Parathyroid adenoma (tissue), 2 donors: Measurements from ENCODE around the gene LOXL1.
A peak's percentile ranks its signal among the peaks of the same experiment; 100 is the strongest.

Experiments
- H2AFZ ChIP-seq: fragments of 300-600 bp; sonication (generic); one replicate; pipeline ENCODE4 v1.7.0; 2017; ENCODE audit warnings: antibody characterized with exemption, mild to moderate bottlenecking
- H3K27ac ChIP-seq: fragments of 300-600 bp; sonication (generic); one replicate; pipeline ENCODE4 v1.7.0; 2017
- H3K27me3 ChIP-seq: fragments of 300-600 bp; sonication (generic); one replicate; pipeline ENCODE4 v1.7.0; 2017; ENCODE audit warnings: low read length; ENCODE audit not compliant: control insufficient read depth, insufficient read depth
- H3K36me3 ChIP-seq: fragments of 300-600 bp; sonication (generic); one replicate; pipeline ENCODE4 v1.7.0; 2017; ENCODE audit warnings: low read length; ENCODE audit not compliant: control insufficient read depth, insufficient read depth
- H3K4me1 ChIP-seq: fragments of 300-600 bp; sonication (generic); one replicate; pipeline ENCODE4 v1.7.0; 2017; ENCODE audit warnings: control low read depth
- H3K4me2 ChIP-seq: fragments of 300-600 bp; sonication (generic); one replicate; pipeline ENCODE4 v1.7.0; 2017; ENCODE audit warnings: low read length
- H3K4me3 ChIP-seq: fragments of 300-600 bp; sonication (generic); one replicate; pipeline ENCODE4 v1.7.0; 2017; ENCODE audit warnings: low read depth, low read length
- H3K79me2 ChIP-seq: fragments of 300-600 bp; sonication (generic); one replicate; pipeline ENCODE4 v1.7.0; 2017; ENCODE audit warnings: control low read depth
- H3K9ac ChIP-seq: fragments of 300-600 bp; sonication (generic); one replicate; pipeline ENCODE4 v1.7.0; 2017; ENCODE audit warnings: mild to moderate bottlenecking
- H3K9me3 ChIP-seq: fragments of 300-600 bp; sonication (generic); one replicate; pipeline ENCODE4 v1.7.0; 2017; ENCODE audit warnings: low read length; ENCODE audit not compliant: control insufficient read depth
- TF ChIP-seq, protein P1 (sequence below): fragments of 300-600 bp; sonication (generic); IDR thresholded peaks from one replicate; pipeline ENCODE4 v1.7.0; 2017; ENCODE audit warnings: antibody characterized with exemption, mild to moderate bottlenecking
- donor health status: primary hyperparathyroidism.

The LOXL1 gene

DNA sequence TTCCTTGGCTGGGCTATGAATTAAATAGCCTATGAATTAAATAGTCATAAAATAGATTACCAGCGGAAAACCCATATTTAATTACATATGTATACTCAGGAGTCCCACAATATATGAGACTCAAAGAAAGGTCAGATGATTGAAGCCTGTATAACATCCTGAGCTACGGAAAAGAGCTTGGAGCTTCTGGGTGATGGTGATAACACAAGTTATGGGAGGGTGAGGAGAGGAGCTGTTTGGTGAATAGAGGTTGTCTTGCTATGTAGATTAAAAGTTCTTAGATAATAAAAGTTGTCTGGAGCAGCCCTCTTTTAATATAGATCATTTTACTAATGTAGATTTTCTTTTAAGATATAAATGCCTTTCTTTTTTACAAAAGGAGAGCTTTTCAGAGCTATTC is 70.0 kb downstream of the LOXL1 start:
- TF ChIP-seq, protein P1, sequence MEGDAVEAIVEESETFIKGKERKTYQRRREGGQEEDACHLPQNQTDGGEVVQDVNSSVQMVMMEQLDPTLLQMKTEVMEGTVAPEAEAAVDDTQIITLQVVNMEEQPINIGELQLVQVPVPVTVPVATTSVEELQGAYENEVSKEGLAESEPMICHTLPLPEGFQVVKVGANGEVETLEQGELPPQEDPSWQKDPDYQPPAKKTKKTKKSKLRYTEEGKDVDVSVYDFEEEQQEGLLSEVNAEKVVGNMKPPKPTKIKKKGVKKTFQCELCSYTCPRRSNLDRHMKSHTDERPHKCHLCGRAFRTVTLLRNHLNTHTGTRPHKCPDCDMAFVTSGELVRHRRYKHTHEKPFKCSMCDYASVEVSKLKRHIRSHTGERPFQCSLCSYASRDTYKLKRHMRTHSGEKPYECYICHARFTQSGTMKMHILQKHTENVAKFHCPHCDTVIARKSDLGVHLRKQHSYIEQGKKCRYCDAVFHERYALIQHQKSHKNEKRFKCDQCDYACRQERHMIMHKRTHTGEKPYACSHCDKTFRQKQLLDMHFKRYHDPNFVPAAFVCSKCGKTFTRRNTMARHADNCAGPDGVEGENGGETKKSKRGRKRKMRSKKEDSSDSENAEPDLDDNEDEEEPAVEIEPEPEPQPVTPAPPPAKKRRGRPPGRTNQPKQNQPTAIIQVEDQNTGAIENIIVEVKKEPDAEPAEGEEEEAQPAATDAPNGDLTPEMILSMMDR = no peak
- H3K79me2 ChIP-seq = no peaks in the 10 kb centered on the region
- H3K4me2 ChIP-seq = peak overlapping the region; percentile 43
- no peaks in the 10 kb centered on the region for H3K9me3 ChIP-seq
- H3K9ac ChIP-seq = no peak overlapping the region
- H3K4me3 ChIP-seq = peak overlapping the region; percentile 33
- no peaks in the 10 kb centered on the region for H3K36me3 ChIP-seq
- H3K27ac ChIP-seq = no peak overlapping the region
- H2AFZ ChIP-seq = no peak overlapping the region
- H3K4me1 ChIP-seq = peaks cover 4% of the 10 kb centered on the region
- no peaks in the 10 kb centered on the region for H3K27me3 ChIP-seq

DNA sequence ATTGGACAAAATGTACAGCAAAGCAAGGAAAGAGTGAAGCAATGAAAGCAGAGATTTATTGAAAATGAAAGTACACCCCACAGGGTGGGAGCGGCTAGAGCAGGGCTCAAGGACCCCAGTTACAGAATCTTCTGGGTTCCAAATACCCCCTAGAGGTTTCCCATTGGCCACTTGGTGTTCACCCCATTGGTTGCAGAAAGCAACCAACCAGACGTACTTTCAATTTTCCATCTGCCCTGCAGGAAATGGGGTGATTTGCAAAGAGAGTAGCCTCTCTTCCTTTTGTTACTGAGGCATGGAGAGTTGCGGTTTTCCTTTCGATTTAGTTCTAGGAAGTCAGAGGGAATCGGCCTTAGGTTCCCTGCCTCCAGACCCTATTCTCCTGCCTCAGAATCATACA is 70.7 kb downstream of the LOXL1 start:
- H2AFZ ChIP-seq = no peak overlapping the region
- TF ChIP-seq, protein P1 = no peak
- H3K27ac ChIP-seq = peak overlapping the region; percentile 32
- H3K4me1 ChIP-seq = peaks cover 4% of the 10 kb centered on the region
- no peak overlapping the region for H3K9ac ChIP-seq
- peak overlapping the region; percentile 33 for H3K4me3 ChIP-seq
- no peaks in the 10 kb centered on the region for H3K9me3 ChIP-seq
- H3K27me3 ChIP-seq = no peaks in the 10 kb centered on the region
- peak overlapping the region; percentile 51 for H3K4me2 ChIP-seq
- peaks cover 3% of the 10 kb centered on the region for H3K79me2 ChIP-seq
- H3K36me3 ChIP-seq = no peaks in the 10 kb centered on the region

DNA sequence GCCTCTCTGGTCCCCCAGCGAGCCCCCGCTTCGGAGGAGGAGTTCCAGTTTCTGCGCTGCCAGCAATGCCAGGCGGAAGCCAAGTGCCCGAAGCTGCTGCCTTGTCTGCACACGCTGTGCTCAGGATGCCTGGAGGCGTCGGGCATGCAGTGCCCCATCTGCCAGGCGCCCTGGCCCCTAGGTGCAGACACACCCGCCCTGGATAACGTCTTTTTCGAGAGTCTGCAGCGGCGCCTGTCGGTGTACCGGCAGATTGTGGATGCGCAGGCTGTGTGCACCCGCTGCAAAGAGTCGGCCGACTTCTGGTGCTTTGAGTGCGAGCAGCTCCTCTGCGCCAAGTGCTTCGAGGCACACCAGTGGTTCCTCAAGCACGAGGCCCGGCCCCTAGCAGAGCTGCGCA is 71.7 kb downstream of the LOXL1 start:
- no peaks in the 10 kb centered on the region for H3K9me3 ChIP-seq

More for the DNA sequence above, 71.7 kb downstream of the LOXL1 start:
- Histone ChIP-seq H3K4me3 (no peak overlapping the region), H3K27me3 (no peaks in the 10 kb centered on the region), H3K4me1 (peaks cover 2% of the 10 kb centered on the region), H3K4me2 (no peak overlapping the region), H2AFZ (no peak overlapping the region), H3K79me2 (peaks cover 6% of the 10 kb centered on the region), H3K36me3 (no peaks in the 10 kb centered on the region), H3K9ac (no peak overlapping the region), H3K27ac (no peak overlapping the region)
- TF ChIP-seq, protein P1 = no peak
